GM03348 (cell line): ENCODE data around the gene C19orf12.
A peak's percentile ranks its signal among the peaks of the same experiment; 100 is the strongest.

Experiments
- DNase-seq: peaks from one replicate; pipeline ENCODE4 v3.0.0; 2012; ENCODE audit warnings: low spot score

The C19orf12 gene

GRCh38 chr19:29662604-29663404 is 52.3 kb downstream of the C19orf12 start:
- DNase-seq = peak; percentile 94

GRCh38 chr19:29662278-29662603 is 52.8 kb downstream of the C19orf12 start:
- DNase-seq = no peak

GRCh38 chr19:29660835-29661234 is 54.2 kb downstream of the C19orf12 start:
- no peak for DNase-seq

- DNase-seq = peak; percentile 26
Measured at GRCh38 chr19:29658221-29658991, 56.7 kb downstream of the C19orf12 start.

GRCh38 chr19:29655648-29656335 is 59.3 kb downstream of the C19orf12 start:
- no peak for DNase-seq

- DNase-seq = no peak
Measured at GRCh38 chr19:29653398-29653797, 61.7 kb downstream of the C19orf12 start.

- no peak for DNase-seq
Measured at GRCh38 chr19:29651622-29652394, 63.3 kb downstream of the C19orf12 start.

- no peak for DNase-seq
Measured at GRCh38 chr19:29650772-29651387, 64.2 kb downstream of the C19orf12 start.
